ENCODE results near the gene GPN2.

Gene GPN2

DNA sequence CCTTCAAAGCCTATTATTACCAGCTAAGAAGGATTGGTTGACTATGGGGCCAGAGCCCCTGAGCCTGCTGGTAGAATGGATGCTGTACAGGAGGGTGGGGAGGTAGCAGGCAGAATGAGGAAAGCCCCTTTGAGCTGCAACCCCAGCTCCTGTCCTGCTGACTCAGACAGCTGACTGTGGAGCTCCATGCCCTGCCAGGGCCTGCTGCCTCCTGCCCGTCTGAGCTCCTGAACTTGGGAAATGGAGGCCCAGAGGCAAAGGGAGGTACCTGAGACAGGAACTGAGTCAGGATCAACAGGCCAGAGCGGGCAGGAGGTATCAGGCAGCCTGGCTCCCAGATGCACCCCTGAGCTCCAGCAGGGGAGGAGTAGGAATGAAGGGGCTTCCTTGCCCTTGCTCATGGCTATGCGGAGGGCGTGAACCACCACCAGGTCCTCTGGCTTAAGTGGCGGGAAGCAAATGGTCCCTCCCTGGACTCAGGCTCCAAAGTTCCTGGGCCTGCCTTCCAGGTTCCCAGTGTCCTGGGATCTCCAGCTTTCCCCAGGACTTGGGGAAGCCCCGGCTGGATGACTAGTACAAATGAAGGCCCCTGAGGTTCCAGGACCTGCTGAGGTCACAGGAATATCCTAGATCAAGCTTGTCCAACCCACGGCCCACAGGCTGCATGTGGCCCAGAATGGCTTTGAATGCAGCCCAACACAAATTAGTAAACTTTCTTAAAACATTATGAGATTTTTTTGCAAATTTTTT, 31.0 kb downstream of the GPN2 start:
- DNase-seq (ENCODE audit: low spot score) = peak; percentile 8
- in situ Hi-C loops (cut with MboI; ENCODE audit: low pct_unique_long_range_greater_than_20kb, low sequenced_read_pairs, unreplicated experiment) = no loop called here
- TF ChIP-seq, protein P1, sequence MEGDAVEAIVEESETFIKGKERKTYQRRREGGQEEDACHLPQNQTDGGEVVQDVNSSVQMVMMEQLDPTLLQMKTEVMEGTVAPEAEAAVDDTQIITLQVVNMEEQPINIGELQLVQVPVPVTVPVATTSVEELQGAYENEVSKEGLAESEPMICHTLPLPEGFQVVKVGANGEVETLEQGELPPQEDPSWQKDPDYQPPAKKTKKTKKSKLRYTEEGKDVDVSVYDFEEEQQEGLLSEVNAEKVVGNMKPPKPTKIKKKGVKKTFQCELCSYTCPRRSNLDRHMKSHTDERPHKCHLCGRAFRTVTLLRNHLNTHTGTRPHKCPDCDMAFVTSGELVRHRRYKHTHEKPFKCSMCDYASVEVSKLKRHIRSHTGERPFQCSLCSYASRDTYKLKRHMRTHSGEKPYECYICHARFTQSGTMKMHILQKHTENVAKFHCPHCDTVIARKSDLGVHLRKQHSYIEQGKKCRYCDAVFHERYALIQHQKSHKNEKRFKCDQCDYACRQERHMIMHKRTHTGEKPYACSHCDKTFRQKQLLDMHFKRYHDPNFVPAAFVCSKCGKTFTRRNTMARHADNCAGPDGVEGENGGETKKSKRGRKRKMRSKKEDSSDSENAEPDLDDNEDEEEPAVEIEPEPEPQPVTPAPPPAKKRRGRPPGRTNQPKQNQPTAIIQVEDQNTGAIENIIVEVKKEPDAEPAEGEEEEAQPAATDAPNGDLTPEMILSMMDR (IDR thresholded peaks at IDR 0.05; ENCODE audit: extremely low read depth, insufficient read depth, missing control alignments) = no peak

DNA sequence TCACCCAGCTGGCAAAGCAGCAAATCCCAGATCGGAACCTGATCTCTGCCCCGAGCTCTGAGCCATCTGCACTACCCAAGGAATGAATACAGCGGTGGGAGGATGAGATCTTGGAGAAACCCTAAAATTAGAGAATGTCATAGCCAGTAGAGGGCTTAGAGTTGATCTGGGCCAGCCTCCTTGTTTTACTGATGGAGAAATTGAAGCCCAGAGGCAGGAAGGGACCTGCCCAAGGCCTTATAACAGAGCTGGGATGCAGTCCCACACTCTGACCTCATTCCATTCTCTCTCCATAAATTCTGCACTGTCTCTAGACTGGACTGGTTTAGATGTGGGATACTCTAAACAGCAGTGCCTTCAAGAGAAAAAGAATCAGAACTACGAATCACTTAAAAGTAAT, 31.9 kb downstream of the GPN2 start:
- no peak for DNase-seq (ENCODE audit: low spot score)
- TF ChIP-seq, protein P1 (IDR thresholded peaks at IDR 0.05; ENCODE audit: extremely low read depth, insufficient read depth, missing control alignments) = no peak
- in situ Hi-C loops (cut with MboI; ENCODE audit: low pct_unique_long_range_greater_than_20kb, low sequenced_read_pairs, unreplicated experiment) = no loop called here

DNA sequence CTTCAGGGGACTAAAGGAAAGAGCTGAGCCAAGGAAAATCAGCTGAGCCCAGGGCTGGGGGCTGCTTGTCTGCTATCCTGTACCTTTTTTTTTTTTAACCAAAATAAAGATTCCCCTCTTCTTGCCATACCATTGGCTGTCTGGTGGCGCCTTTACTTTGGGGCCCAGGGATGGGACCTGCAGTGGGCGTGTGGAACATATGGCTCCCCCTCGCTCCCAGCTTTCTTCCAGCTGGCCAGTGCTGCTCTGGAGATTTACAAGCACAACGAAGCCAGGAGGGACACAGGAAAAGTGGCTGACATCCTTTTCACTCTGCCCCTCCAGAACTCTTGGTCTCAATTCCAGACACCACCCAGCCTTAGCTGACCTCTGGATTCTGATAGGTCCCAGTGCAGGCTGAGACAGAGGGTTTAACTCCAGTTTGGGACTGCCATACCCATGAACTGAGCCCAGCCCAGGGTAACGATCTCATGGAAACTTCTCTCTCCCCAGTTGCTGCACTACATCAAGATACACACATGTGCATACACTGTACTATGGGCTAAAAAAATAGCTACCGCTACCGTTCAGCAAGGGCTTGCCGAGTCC, 32.5 kb downstream of the GPN2 start:
- no peak for DNase-seq (ENCODE audit: low spot score)
- in situ Hi-C loops (cut with MboI; ENCODE audit: low pct_unique_long_range_greater_than_20kb, low sequenced_read_pairs, unreplicated experiment) = no loop called here
- TF ChIP-seq, protein P1 (IDR thresholded peaks at IDR 0.05; ENCODE audit: extremely low read depth, insufficient read depth, missing control alignments) = no peak

DNA sequence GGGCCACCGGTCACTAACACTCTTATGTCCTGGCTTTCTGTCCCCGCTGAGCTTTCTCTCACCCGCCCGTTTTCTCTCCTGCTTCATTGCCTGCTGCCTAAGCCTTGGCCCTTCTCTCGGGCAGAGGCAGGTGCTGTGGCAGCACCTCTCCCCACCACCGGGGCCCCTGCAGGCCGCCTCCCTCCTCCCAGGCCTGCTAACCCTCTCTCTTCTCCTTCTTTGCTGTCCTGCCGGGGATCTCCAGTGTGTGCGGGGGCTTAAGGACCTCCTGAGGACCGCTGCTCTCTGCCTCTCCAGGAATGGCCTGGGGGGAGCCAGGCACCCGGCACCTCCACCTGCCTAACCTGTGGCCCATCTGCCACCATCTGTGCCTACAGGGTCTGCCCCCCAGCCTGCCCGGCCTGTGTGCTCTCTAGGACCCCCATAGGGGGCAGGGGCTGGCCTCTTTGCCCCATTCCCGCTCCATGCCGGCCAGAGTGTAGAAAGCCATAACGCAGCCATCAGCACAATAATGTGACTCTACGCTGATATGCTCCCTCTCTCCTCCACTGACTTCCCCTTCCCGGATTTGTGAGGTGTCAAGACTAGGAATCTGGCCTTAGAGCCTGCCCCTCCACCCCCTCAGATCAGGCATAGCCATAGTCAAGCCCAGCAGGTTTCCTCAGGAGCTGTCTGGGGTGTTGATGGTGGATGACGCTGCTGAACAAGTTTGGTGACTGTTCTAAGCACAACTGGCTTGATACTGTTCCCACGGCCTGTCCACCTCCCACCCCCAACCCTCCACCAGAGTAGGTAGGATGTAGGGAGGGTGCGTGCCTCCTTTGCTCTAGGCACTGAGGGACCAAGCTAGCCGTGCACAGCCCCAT, 33.2 kb downstream of the GPN2 start:
- TF ChIP-seq, protein P1 (IDR thresholded peaks at IDR 0.05; ENCODE audit: extremely low read depth, insufficient read depth, missing control alignments) = no peak
- no peak for DNase-seq (ENCODE audit: low spot score)
- in situ Hi-C loops (cut with MboI; ENCODE audit: low pct_unique_long_range_greater_than_20kb, low sequenced_read_pairs, unreplicated experiment) = no loop called here

DNA sequence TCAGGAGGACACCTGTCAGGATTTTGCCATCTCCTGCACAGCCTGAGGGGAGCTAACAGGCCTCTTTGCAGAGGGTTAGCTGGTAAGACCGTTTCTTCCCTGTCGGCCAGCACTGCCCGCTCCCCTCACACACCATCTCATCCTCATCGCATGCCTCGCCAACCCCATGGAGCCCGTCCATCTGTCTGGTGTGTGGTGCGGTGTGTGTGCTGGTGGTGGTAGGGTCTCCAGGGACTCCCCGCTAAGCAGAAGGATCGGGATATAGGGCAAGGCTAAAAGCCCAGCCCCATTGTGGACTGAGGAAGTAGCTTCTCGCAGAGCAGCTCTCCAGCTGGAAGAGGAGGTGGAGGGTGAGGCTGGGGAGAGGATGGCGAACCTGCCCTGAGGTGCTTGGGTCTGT, 33.9 kb downstream of the GPN2 start:
- in situ Hi-C loops (cut with MboI; ENCODE audit: low pct_unique_long_range_greater_than_20kb, low sequenced_read_pairs, unreplicated experiment) = no loop called here
- TF ChIP-seq, protein P1 (IDR thresholded peaks at IDR 0.05; ENCODE audit: extremely low read depth, insufficient read depth, missing control alignments) = no peak
- no peak for DNase-seq (ENCODE audit: low spot score)

DNA sequence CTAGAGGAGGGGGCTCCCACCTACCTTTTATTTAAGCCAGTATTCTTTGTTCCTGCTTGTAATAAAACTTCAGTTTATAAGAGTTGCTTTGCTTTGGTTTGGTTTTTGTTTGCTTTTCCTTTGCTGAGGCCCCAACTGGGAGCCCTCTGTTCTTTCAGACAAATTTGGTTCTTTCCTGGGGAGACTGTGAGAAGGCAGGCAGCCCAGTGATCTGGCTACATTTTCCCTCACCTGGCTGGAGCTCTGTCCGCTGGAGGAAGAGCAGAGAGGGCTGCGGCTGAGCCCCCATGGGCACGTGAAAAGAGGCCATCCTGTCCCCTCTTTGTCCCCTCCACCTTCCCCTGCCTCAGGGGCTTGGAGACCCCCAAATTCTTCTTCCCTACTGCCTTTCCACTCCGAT, 34.4 kb downstream of the GPN2 start:
- TF ChIP-seq, protein P1 (IDR thresholded peaks at IDR 0.05; ENCODE audit: extremely low read depth, insufficient read depth, missing control alignments) = no peak
- in situ Hi-C loops (cut with MboI; ENCODE audit: low pct_unique_long_range_greater_than_20kb, low sequenced_read_pairs, unreplicated experiment) = no loop called here
- DNase-seq (ENCODE audit: low spot score) = no peak
